SK-N-SH treated with all-trans-retinoic acid at 6 μM for 48 hours (cell line): ENCODE results near the gene KCNQ5.

Experiments used
- ATAC-seq: fragments of 200-7000 bp; cut with Tn5 transposase; 3 replicates; pipeline ENCODE4 v1.9.1; 2020; ENCODE audit warnings: mild to moderate bottlenecking, moderate library complexity
- ARNTL ChIP-seq: fragments of 450-650 bp; formaldehyde crosslinking; IDR thresholded peaks from 2 replicates; pipeline ENCODE4 v1.5.0; 2020; ENCODE audit warnings: low read depth, mild to moderate bottlenecking, moderate library complexity, borderline replicate concordance
- BACH2 ChIP-seq: fragments of 250-450 bp; sonication (Bioruptor Pico); IDR thresholded peaks from 2 replicates; pipeline ENCODE4 v1.9.0; 2021; ENCODE audit warnings: mild to moderate bottlenecking, borderline replicate concordance
- CREB5 ChIP-seq: fragments of 250-450 bp; sonication (Bioruptor Pico); IDR thresholded peaks from 2 replicates; pipeline ENCODE4 v1.5.1; 2020; ENCODE audit warnings: low read depth, mild to moderate bottlenecking, moderate library complexity
- CSDC2 ChIP-seq: fragments of 250-450 bp; sonication (Bioruptor Pico); IDR thresholded peaks from 2 replicates; pipeline ENCODE4 v1.5.0; 2020; ENCODE audit warnings: mild to moderate bottlenecking, moderate library complexity
- GLIS3 ChIP-seq: fragments of 250-450 bp; sonication (Bioruptor Pico); IDR thresholded peaks from 2 replicates; pipeline ENCODE4 v1.5.0; 2020; ENCODE audit warnings: mild to moderate bottlenecking, moderate library complexity
- ISL1 ChIP-seq: fragments of 250-450 bp; sonication (Bioruptor Pico); IDR thresholded peaks from 2 replicates; pipeline ENCODE4 v2.1.2; 2022; ENCODE audit warnings: mild to moderate bottlenecking, moderate library complexity
- OSR1 ChIP-seq: fragments of 250-450 bp; sonication (Bioruptor Pico); IDR thresholded peaks from 2 replicates; pipeline ENCODE4 v1.8.0; 2022; ENCODE audit warnings: moderate library complexity, mild to moderate bottlenecking, inconsistent platforms
- PPARA ChIP-seq: fragments of 250-450 bp; sonication (Bioruptor Pico); IDR thresholded peaks from 2 replicates; pipeline ENCODE4 v1.5.0; 2020; ENCODE audit warnings: mild to moderate bottlenecking, borderline replicate concordance
- TCF4 ChIP-seq: fragments of 250-450 bp; sonication (Bioruptor Pico); IDR thresholded peaks from 2 replicates; pipeline ENCODE4 v1.8.0; 2021; ENCODE audit warnings: mild to moderate bottlenecking, moderate library complexity, borderline replicate concordance
- TOX ChIP-seq: fragments of 250-450 bp; sonication (Bioruptor Pico); IDR thresholded peaks from 2 replicates; pipeline ENCODE4 v1.8.0; 2021; ENCODE audit warnings: mild to moderate bottlenecking, moderate library complexity, borderline replicate concordance
- TSHZ2 ChIP-seq: fragments of 250-450 bp; sonication (Bioruptor Pico); IDR thresholded peaks from 2 replicates; pipeline ENCODE4 v1.5.0; 2020; ENCODE audit warnings: mild to moderate bottlenecking, moderate library complexity
- ZC3H10 ChIP-seq: fragments of 250-450 bp; sonication (Bioruptor Pico); IDR thresholded peaks from 2 replicates; pipeline ENCODE4 v1.5.1; 2021; ENCODE audit warnings: mild to moderate bottlenecking, moderate library complexity
- ZFP3 ChIP-seq: fragments of 250-450 bp; sonication (Bioruptor Pico); IDR thresholded peaks from 2 replicates; pipeline ENCODE4 v1.5.0; 2020; ENCODE audit warnings: mild to moderate bottlenecking, moderate library complexity
- ZNF565 ChIP-seq: fragments of 450-650 bp; formaldehyde crosslinking; conservative IDR thresholded peaks from 2 replicates; pipeline ENCODE4 v1.5.0; 2020; ENCODE audit warnings: low read depth, mild to moderate bottlenecking, moderate library complexity
- ZNF70 ChIP-seq: fragments of 450-650 bp; formaldehyde crosslinking; IDR thresholded peaks from 2 replicates; pipeline ENCODE4 v1.5.0; 2020; ENCODE audit warnings: mild to moderate bottlenecking, moderate library complexity
- ZNF8 ChIP-seq: fragments of 450-650 bp; formaldehyde crosslinking; IDR thresholded peaks from 2 replicates; pipeline ENCODE4 v1.5.0; 2020; ENCODE audit warnings: mild to moderate bottlenecking, moderate library complexity
- TF ChIP-seq, protein P1 (sequence below): fragments of 250-450 bp; sonication (Bioruptor Pico); IDR thresholded peaks from 2 replicates; pipeline ENCODE4 v1.5.1; 2021; ENCODE audit warnings: mild to moderate bottlenecking, moderate library complexity

Gene KCNQ5

DNA sequence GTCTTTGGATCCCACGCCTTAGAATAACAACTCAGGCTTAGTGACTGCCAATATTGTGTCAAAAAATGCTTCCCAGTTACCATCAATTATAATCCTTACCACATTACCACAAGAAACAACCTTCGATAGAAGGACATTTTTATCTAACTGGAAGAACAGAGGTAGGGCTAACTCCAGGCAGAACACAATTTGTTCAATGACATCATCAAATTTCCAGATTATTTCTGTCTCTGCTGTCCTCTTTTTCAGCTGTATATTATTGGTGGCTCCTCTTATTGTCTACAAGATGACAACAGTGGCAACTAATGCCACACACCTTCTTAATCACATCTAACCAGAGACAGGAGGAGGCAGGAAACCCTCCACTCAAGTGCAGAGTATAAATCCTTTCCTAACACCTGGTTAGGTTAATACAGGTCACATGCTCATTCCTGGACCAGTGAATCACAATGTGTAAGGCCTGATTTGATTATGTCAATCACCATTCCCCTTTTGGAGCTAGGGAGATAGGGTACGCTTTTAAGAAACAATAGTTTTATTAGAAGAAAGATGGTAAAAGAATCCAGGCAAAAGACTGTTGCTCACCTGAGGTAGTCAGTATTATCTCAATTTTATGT, 585.5 kb downstream of the KCNQ5 start:
- no peak for ATAC-seq
- no peak for TF ChIP-seq TSHZ2
- no peak for TF ChIP-seq ISL1 (CRISPR knock-in tag)
- TF ChIP-seq ZNF70 (CRISPR knock-in tag), result no peak
- TF ChIP-seq ZFP3 (CRISPR knock-in tag), result no peak

DNA sequence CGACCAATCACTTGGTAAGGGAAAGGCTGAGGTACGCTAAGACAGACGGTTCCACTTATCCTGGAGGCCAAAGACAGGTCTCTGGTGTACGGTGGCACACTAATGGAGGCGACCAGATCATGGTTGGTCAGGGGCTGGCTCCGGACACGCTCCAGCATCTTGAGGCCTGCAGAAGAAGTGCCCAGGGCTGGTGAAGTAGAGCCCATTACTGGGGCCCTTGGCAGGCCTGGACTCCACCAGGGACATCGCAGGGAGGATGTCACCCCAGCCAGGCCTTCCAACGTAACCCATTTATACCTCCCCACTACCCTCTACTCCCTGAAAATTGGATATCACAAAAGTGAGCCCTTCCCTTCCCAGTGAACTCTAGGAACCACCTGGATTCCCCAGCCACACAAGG, 587.3 kb downstream of the KCNQ5 start:
- TF ChIP-seq CREB5 (CRISPR knock-in tag), result no peak
- TF ChIP-seq ZC3H10 (CRISPR knock-in tag), result no peak
- no peak for TF ChIP-seq TCF4 (CRISPR knock-in tag)
- no peak for TF ChIP-seq TOX
- TF ChIP-seq BACH2 (CRISPR knock-in tag), result no peak
- TF ChIP-seq GLIS3, result no peak
- no peak for TF ChIP-seq OSR1 (CRISPR knock-in tag)
- no peak for TF ChIP-seq ARNTL (CRISPR knock-in tag)
- TF ChIP-seq PPARA (CRISPR knock-in tag), result no peak
- no peak for TF ChIP-seq ZFP3 (CRISPR knock-in tag)
- no peak for TF ChIP-seq ZNF8

DNA sequence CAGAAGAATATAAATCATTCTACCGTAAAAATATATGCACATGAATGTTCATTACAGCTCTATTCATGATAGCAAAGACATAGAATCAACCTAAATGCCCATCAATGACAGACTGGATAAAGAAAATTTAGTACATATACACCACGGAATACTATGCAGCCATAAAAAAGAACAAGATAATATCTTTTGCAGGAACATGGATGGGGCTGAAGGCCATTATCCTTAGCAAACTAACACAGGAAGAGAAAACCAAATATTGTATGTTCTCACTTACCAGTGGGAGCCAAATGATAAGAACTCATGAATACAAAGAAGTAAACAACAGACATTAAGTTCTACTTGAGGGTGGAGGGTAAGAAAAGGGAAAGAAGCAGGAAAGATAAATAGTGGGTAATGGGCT, 595.0 kb downstream of the KCNQ5 start:
- TF ChIP-seq CREB5 (CRISPR knock-in tag), result no peak
- TF ChIP-seq TSHZ2, result no peak
- no peak for TF ChIP-seq ARNTL (CRISPR knock-in tag)
- ATAC-seq, result no peak

More for the DNA sequence above, 587.3 kb downstream of the KCNQ5 start:
- no peak for ATAC-seq

DNA sequence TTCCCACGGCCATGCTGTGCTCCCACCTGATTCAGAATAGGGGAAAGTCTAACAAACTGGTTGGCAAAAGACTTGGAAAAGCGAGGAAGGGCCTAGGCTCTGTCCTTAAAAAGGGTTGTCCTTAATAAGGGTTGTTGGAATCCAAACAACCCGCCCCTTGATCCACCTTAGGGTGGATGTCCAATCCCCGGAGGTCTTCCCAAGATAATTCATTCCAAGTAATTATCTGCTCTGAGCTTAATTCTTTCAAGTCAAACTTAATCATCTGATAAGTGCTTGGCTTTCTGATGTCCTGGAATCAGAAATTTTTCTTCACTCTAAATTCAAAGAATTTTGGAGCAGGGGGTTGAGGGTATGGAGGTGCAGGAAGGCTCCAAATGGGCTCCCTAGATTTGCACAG, 603.5 kb downstream of the KCNQ5 start, which contains the start of gene KHDC1L:
KHDC1L (minus strand) TSS at position 101 of the 400 bp plus-strand sequence; CDS start at position 13, 88 bp downstream.
- TF ChIP-seq ZNF565 (CRISPR knock-in tag) (no peak), OSR1 (CRISPR knock-in tag) (no peak), CSDC2 (CRISPR knock-in tag) (no peak), BACH2 (CRISPR knock-in tag) (no peak), CREB5 (CRISPR knock-in tag) (no peak), ZNF70 (CRISPR knock-in tag) (no peak), PPARA (CRISPR knock-in tag) (no peak), TCF4 (CRISPR knock-in tag) (no peak)
- TF ChIP-seq, protein P1, sequence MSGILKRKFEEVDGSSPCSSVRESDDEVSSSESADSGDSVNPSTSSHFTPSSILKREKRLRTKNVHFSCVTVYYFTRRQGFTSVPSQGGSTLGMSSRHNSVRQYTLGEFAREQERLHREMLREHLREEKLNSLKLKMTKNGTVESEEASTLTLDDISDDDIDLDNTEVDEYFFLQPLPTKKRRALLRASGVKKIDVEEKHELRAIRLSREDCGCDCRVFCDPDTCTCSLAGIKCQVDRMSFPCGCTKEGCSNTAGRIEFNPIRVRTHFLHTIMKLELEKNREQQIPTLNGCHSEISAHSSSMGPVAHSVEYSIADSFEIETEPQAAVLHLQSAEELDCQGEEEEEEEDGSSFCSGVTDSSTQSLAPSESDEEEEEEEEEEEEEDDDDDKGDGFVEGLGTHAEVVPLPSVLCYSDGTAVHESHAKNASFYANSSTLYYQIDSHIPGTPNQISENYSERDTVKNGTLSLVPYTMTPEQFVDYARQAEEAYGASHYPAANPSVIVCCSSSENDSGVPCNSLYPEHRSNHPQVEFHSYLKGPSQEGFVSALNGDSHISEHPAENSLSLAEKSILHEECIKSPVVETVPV (CRISPR knock-in tag), result no peak
- ATAC-seq, result no peak
